GM23338 (cell line): ENCODE measurements around the gene LRP1B. TPM values are rescaled to one million over a fixed set of nuclear protein-coding genes. Genes with fewer than 3 reads are reported as not detected.

Source experiments
- ATAC-seq: fragments of 200-7000 bp; cut with Tn5 transposase; 3 replicates; pipeline ENCODE4 v1.9.1; 2020
- DNase-seq: peaks from one replicate; pipeline ENCODE4 v3.0.0-alpha.2; 2015; ENCODE audit warnings: low spot score
- H2AFZ ChIP-seq: fragments of 200-600 bp; sonication (generic); 2 replicates; pipeline ENCODE4 v1.8.0; 2016; ENCODE audit warnings: antibody characterized with exemption, mild to moderate bottlenecking, moderate library complexity
- H3F3A ChIP-seq: fragments of 200-600 bp; sonication (generic); replicated peaks from 2 replicates; pipeline ENCODE4 v1.8.0; 2017; ENCODE audit warnings: antibody characterized with exemption, mixed run types, low read depth
- H3K27ac ChIP-seq: fragments of 200-600 bp; sonication (generic); 2 replicates; pipeline ENCODE4 v1.6.1; 2016; ENCODE audit warnings: low read depth
- H3K27me3 ChIP-seq: fragments of 200-600 bp; sonication (generic); 2 replicates; pipeline ENCODE4 v1.8.0; 2016; ENCODE audit warnings: mild to moderate bottlenecking, mixed run types, moderate library complexity; ENCODE audit not compliant: insufficient read depth
- H3K36me3 ChIP-seq: fragments of 200-600 bp; sonication (generic); 2 replicates; pipeline ENCODE4 v1.8.0; 2016; ENCODE audit warnings: mild to moderate bottlenecking; ENCODE audit not compliant: insufficient read depth
- H3K4me1 ChIP-seq: fragments of 200-600 bp; sonication (generic); 2 replicates; pipeline ENCODE4 v1.8.0; 2016; ENCODE audit warnings: mild to moderate bottlenecking, moderate library complexity; ENCODE audit not compliant: insufficient read depth
- H3K4me2 ChIP-seq: fragments of 200-600 bp; sonication (generic); 2 replicates; pipeline ENCODE4 v1.7.1; 2017; ENCODE audit warnings: mixed run types
- H3K4me3 ChIP-seq: fragments of 200-600 bp; sonication (generic); 2 replicates; pipeline ENCODE4 v1.6.1; 2016; ENCODE audit warnings: mixed run types
- H3K79me2 ChIP-seq: fragments of 200-600 bp; sonication (generic); replicated peaks from 2 replicates; pipeline ENCODE4 v1.8.0; 2017; ENCODE audit warnings: mild to moderate bottlenecking; ENCODE audit not compliant: insufficient read depth
- H3K9me2 ChIP-seq: fragments of 200-600 bp; sonication (generic); 2 replicates; pipeline ENCODE4 v1.8.0; 2017; ENCODE audit not compliant: insufficient read depth
- H4K20me1 ChIP-seq: fragments of 200-600 bp; sonication (generic); replicated peaks from 2 replicates; pipeline ENCODE4 v1.8.0; 2017; ENCODE audit warnings: mild to moderate bottlenecking; ENCODE audit not compliant: insufficient read depth
- H3K27ac Mint-ChIP-seq: 2 replicates; pipeline ENCODE4 v1.8.0; 2020; ENCODE audit warnings: inconsistent platforms, mild to moderate bottlenecking, moderate library complexity, mixed read lengths
- H3K27me3 Mint-ChIP-seq: 3 replicates; pipeline ENCODE4 v1.8.0; 2022; ENCODE audit warnings: low read depth, mild to moderate bottlenecking, moderate library complexity, mixed read lengths, inconsistent platforms; ENCODE audit not compliant: insufficient read depth, poor library complexity
- H3K36me3 Mint-ChIP-seq: 3 replicates; pipeline ENCODE4 v1.8.0; 2021; ENCODE audit warnings: low read depth, mild to moderate bottlenecking, inconsistent platforms, moderate library complexity, mixed read lengths
- H3K4me1 Mint-ChIP-seq: 3 replicates; pipeline ENCODE4 v1.8.0; 2020; ENCODE audit warnings: mild to moderate bottlenecking, inconsistent platforms, mixed read lengths
- H3K4me3 Mint-ChIP-seq: 3 replicates; pipeline ENCODE4 v1.8.0; 2021; ENCODE audit warnings: moderate library complexity, mild to moderate bottlenecking, inconsistent platforms, mixed read lengths
- H3K9me3 Mint-ChIP-seq: 3 replicates; pipeline ENCODE4 v1.8.0; 2020; ENCODE audit warnings: moderate library complexity, mild to moderate bottlenecking, inconsistent platforms, mixed read lengths
- CREB1 ChIP-seq: fragments of 250-450 bp; sonication (Bioruptor Pico); IDR thresholded peaks from 2 replicates; pipeline ENCODE4 v1.5.0; 2020; ENCODE audit warnings: low read depth, mild to moderate bottlenecking, moderate library complexity
- CTCF ChIP-seq, 2 experiments: fragments of 200-600 bp in 1 of 2; sonication (generic) in 1 of 2; conservative IDR thresholded peaks; 2 replicates each; pipeline versions ENCODE4 v1.5.1 to v1.6.1; 2016 to 2017; ENCODE audit warnings: antibody characterized with exemption in 2 of 2, low read depth in 2 of 2, mild to moderate bottlenecking in 2 of 2, moderate library complexity in 1 of 2
- EZH2phosphoT487 ChIP-seq: fragments of 200-600 bp; sonication (generic); IDR thresholded peaks from one replicate; pipeline ENCODE4 v1.8.1; 2018; ENCODE audit warnings: antibody characterized with exemption; ENCODE audit not compliant: unreplicated experiment
- JUNB ChIP-seq: IDR thresholded peaks from one replicate; pipeline ENCODE4 v1.6.1; 2016; ENCODE audit warnings: antibody characterized with exemption; ENCODE audit not compliant: unreplicated experiment
- NANOG ChIP-seq: IDR thresholded peaks from 2 replicates; pipeline ENCODE4 v1.6.1; 2016; ENCODE audit warnings: antibody characterized with exemption, borderline replicate concordance
- POLR2AphosphoS5 ChIP-seq: IDR thresholded peaks from 2 replicates; pipeline ENCODE4 v1.6.1; 2016; ENCODE audit warnings: antibody characterized with exemption, low read depth
- REST ChIP-seq: IDR thresholded peaks from one replicate; pipeline ENCODE4 v1.6.1; 2018; ENCODE audit warnings: antibody characterized with exemption; ENCODE audit not compliant: unreplicated experiment
- STAT1 ChIP-seq: IDR thresholded peaks from one replicate; pipeline ENCODE4 v1.6.1; 2016; ENCODE audit warnings: antibody characterized with exemption; ENCODE audit not compliant: unreplicated experiment
- ZNF462 ChIP-seq: fragments of 250-450 bp; sonication (Bioruptor Pico); IDR thresholded peaks from 2 replicates; pipeline ENCODE4 v1.5.0; 2020; ENCODE audit warnings: mild to moderate bottlenecking, moderate library complexity
- polyA plus RNA-seq: library from polyadenylated mRNA; unstranded; fragments of >200 nt; fragmentation: Nextera tagmentation; extraction: Ambion mirVana; gene quantifications from 2 replicates; pipeline ENCODE4 v1.2.1, GENCODE V29; 2016
- total RNA-seq: library from RNA; depleted of rRNA; stranded (reverse); fragments of >200 nt; shearing (Covaris generic); gene quantifications from 2 replicates; pipeline ENCODE4 v1.2.3, GENCODE V29; 2014

LRP1B gene
- total and polyA plus RNA-seq, 2 experiments from 2014 or later = 0.15 to 0.97 TPM

- no peak for TF ChIP-seq ZNF462
- TF ChIP-seq CTCF (conservative IDR thresholded peaks at IDR 0.05; ENCODE audit: low read depth in 2 of 2) = no peak
- TF ChIP-seq JUNB = no peak
- no peak for TF ChIP-seq CREB1 (CRISPR knock-in tag)
Observed at GRCh38 chr2:141569941-141570340, 560.9 kb downstream of the LRP1B start (continued).

GRCh38 chr2:141565597-141565996, 565.2 kb downstream of the LRP1B start:
- Mint-ChIP-seq H3K27ac (peak overlapping the region; percentile 43; the same call in 1 of the 2 replicates), H3K4me3 (no peak overlapping the region), H3K27me3 (no peaks in the 10 kb centered on the region), H3K36me3 (no peaks in the 10 kb centered on the region), H3K4me1 (peaks cover 12% of the 10 kb centered on the region; the same call in 2 of the 3 replicates), H3K9me3 (no peaks in the 10 kb centered on the region)
- H4K20me1 ChIP-seq = no peaks in the 10 kb centered on the region
- no peak for DNase-seq
- no peak overlapping the region for H3K27ac ChIP-seq
- H3K79me2 ChIP-seq = no peaks in the 10 kb centered on the region
- H3K36me3 ChIP-seq = no peaks in the 10 kb centered on the region
- ATAC-seq = no peak
- H3K27me3 ChIP-seq = no peaks in the 10 kb centered on the region
- H3K4me2 ChIP-seq = no peak overlapping the region
- TF ChIP-seq STAT1 (no peak), JUNB (no peak), POLR2AphosphoS5 (no peak), CREB1 (CRISPR knock-in tag) (no peak), NANOG (no peak), REST (no peak), EZH2phosphoT487 (no peak)
- no peaks in the 10 kb centered on the region for H3K9me2 ChIP-seq
- H3F3A ChIP-seq = no peaks in the 10 kb centered on the region
- no peak overlapping the region for H2AFZ ChIP-seq
- H3K4me1 ChIP-seq = peaks cover 11% of the 10 kb centered on the region
- H3K4me3 ChIP-seq = no peak overlapping the region
